AG04450 (cell line): Measurements from ENCODE around the gene COA8. TPM values are rescaled to one million over a fixed set of nuclear protein-coding genes. Genes with fewer than 3 reads are reported as not detected.

Source experiments
- CTCF ChIA-PET: fragments of 300-600, 350-600 bp; formaldehyde crosslinking; extraction: SDS; loops from one replicate; lab custom pipeline; 2022; ENCODE audit warnings: antibody characterized with exemption, inconsistent platforms; lab: Charles Lee
- POLR2A ChIA-PET: fragments of 350-600 bp; formaldehyde crosslinking; extraction: SDS; loops from one replicate; lab custom pipeline; 2021; ENCODE audit warnings: antibody characterized with exemption, inconsistent platforms; lab: Yijun Ruan, JAX
- DNase-seq: peaks from one replicate; pipeline ENCODE4 v3.0.0-alpha.2; 2011; ENCODE audit warnings: low read depth, low spot score
- H3K27ac ChIP-seq: one replicate; pipeline ENCODE4 v1.5.1; 2012; ENCODE audit warnings: low read depth, low read length, control low read depth
- H3K27me3 ChIP-seq: one replicate; pipeline ENCODE4 v1.6.0; 2012; ENCODE audit warnings: low read length; ENCODE audit not compliant: control insufficient read depth, insufficient read depth
- H3K4me3 ChIP-seq: 2 replicates; pipeline ENCODE4 v1.5.1; 2011; ENCODE audit warnings: mild to moderate bottlenecking, low read depth, low read length, control low read depth
- H3K9me3 ChIP-seq: 2 replicates; pipeline ENCODE4 v1.5.1; 2012; ENCODE audit warnings: low read length; ENCODE audit not compliant: control insufficient read depth, insufficient read depth
- polyA plus RNA-seq: library from polyadenylated mRNA; depleted of rRNA; stranded (reverse); fragments of >200 nt; gene quantifications from 2 replicates; pipeline ENCODE4 v1.2.3, GENCODE V29; 2011
- TF ChIP-seq, protein P1 (sequence below): IDR thresholded peaks from 2 replicates; pipeline ENCODE4 v1.5.1; 2011; ENCODE audit warnings: low read depth, low read length, control low read depth, inconsistent platforms

The COA8 gene
- polyA plus RNA-seq, 1 experiment = 29.8 TPM

DNA sequence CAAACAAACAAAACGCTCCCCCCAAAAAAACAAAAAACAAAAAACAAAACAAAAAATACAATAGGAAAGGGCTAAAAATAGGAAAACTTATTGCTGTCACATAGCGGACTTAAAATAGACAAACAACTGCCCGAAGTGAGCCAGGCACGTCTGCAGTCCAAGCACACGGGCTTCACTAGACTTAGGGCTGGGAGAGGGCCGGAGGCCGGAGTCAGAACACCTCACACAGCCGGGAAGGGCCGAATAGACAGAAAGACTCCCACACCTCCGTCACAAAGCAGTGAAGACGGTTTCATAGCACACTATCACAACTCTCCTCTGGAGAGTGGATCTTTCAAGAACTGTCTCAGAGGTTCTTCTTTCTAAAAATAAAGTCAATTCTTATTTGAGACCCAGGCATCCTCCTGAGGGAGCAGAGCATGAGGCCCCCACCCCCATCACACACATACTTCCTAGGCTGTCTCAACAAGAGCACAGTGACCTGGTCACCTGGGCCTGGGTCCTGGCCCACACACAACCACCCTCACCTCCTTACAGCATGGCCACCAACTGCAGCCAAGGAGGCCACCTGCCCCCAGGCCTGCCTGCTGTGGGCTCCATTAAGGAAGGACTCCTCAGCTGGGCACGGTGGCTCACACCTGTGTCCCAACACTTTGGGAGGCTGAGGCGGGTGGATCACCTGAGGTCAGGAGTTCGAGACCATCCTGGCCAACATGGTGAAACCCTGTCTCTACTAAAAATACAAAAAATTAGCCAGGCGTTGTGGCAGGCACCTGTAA is 7.0 kb upstream of the COA8 start:
- ChIA-PET POLR2A (no interaction called here), CTCF (interaction anchor here (1.2 to 4.1 kb wide), 2 partner anchors 8 to 9 kb away, joined by 3 to 22 read pairs; no protein-coding TSS in a partner anchor)
- TF ChIP-seq, protein P1, sequence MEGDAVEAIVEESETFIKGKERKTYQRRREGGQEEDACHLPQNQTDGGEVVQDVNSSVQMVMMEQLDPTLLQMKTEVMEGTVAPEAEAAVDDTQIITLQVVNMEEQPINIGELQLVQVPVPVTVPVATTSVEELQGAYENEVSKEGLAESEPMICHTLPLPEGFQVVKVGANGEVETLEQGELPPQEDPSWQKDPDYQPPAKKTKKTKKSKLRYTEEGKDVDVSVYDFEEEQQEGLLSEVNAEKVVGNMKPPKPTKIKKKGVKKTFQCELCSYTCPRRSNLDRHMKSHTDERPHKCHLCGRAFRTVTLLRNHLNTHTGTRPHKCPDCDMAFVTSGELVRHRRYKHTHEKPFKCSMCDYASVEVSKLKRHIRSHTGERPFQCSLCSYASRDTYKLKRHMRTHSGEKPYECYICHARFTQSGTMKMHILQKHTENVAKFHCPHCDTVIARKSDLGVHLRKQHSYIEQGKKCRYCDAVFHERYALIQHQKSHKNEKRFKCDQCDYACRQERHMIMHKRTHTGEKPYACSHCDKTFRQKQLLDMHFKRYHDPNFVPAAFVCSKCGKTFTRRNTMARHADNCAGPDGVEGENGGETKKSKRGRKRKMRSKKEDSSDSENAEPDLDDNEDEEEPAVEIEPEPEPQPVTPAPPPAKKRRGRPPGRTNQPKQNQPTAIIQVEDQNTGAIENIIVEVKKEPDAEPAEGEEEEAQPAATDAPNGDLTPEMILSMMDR = no peak
- Histone ChIP-seq H3K9me3 (no peaks in the 10 kb centered on the region; the same call in 1 of the 2 replicates), H3K27me3 (no peaks in the 10 kb centered on the region), H3K4me3 (no peak overlapping the region), H3K27ac (no peak overlapping the region)
- DNase-seq = no peak

DNA sequence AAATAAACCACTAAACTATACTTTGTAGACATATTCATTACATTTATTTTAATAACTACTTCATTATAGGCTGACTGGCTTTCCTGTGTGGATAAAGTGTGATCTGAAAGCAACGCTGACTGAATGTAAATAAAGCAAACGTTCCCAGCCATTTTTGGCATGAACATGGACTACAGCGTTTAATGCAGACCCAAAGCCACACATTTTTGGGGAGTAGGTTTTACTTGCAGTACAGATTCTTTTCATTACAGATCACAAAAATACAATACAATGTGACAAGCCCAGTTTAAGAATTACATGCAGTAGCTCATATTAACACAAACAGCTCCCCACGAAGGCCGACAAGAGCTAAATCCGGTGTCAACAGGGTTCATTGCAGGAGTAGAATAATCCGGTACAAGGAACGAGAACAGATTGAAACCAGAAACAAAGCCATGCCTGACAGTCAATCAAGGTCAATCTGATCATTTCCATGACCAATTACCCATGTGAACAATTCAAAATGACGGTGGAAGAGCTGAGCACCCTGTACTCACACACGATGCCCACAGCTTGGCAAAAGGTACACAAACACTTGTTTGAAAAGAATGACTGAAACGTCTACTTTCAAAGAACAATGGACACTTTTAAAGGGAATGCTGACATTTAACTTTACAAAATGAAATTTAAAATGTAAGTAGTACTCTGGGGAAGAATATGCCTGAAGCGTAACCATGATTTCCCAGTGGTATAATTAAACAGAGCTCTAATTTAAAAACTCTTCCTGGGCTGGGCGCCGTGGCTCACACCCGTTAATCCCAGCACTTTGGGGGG is 5.6 kb upstream of the COA8 start:
- ChIA-PET POLR2A (no interaction called here), CTCF (interaction anchor here (1.0 to 4.1 kb wide), 2 partner anchors 9 to 39 kb away, joined by 4 to 22 read pairs; no protein-coding TSS in a partner anchor)
- TF ChIP-seq, protein P1 = no peak
- H3K27me3 ChIP-seq = no peaks in the 10 kb centered on the region
- no peak overlapping the region for H3K4me3 ChIP-seq
- no peak overlapping the region for H3K27ac ChIP-seq
- H3K9me3 ChIP-seq = no peaks in the 10 kb centered on the region; the same call in 1 of the 2 replicates
- DNase-seq = no peak

DNA sequence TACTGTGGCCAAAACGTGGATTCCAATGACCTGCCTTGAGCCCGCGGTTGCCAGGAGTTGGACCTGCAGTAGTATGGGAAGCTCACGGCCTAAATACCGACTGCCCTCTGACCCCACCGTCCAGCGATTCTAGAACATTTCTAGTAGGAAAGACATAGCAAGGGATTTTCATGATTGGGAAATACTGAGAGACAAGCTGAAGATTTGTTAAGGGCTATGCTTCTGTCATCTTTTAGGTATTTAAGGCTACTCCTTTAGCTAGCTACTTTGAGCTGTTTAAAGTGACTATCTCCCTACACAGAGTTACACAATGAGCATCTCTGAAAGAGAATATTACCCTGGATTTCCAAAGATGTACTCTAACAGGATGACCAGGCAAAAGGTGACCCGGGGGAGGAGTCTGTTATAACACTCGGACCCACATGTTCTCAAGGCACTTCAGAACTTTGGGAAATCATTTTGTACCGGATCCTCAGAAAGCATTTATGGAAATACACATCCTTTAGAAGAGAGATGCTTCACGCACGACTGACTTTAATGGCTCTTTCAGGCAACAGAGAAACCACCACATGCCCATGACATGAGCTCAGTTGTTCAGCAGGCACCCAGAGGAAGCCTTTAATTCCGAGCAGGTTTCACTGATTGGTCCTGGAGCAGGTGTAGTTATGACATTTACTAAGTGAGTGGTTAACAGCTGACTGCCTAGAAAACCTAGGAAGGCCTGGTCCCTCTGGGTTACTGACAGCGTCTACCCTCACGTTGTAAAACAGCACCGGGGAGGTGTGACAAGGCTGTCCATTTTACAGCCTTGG is 4.5 kb upstream of the COA8 start:
- no peaks in the 10 kb centered on the region for H3K27me3 ChIP-seq
- no peak overlapping the region for H3K4me3 ChIP-seq
- CTCF ChIA-PET = interaction anchor here (0.7 to 4.1 kb wide), 3 partner anchors 10 to 169 kb away, joined by 4 to 22 read pairs (median 6); no protein-coding TSS in a partner anchor
- peaks cover 4% of the 10 kb centered on the region; the same call in 1 of the 2 replicates for H3K9me3 ChIP-seq
- no peak for DNase-seq
- TF ChIP-seq, protein P1 = no peak
- H3K27ac ChIP-seq = peak overlapping the region; percentile 42
- POLR2A ChIA-PET = interaction anchor here (1.2 kb wide), 1 partner anchor 30 kb away, joined by 3 read pairs; no protein-coding TSS in a partner anchor

DNA sequence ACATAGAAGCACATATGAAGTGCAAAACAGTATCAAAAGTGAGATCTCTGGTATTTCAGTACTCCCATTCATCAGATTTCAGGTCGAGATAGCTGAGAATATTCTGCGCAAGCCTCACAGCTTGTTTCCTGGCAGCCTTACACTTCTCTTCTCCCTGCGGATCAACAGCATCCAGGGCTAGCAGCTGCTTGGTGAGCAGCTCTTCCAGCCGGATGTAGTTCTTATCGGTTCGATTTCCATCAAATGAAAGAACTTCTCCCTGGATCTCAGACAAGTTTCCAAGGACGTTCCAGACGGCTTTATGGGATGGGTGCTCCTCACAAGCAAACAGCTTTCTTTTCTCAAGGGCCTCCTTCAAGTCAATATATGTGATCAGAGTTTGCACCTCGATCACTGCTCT is 3.0 kb upstream of the COA8 start:
- Histone ChIP-seq H3K27ac (no peak overlapping the region), H3K4me3 (no peak overlapping the region), H3K9me3 (peaks cover 4% of the 10 kb centered on the region; the same call in 1 of the 2 replicates), H3K27me3 (no peaks in the 10 kb centered on the region)
- POLR2A ChIA-PET = no interaction called here
- CTCF ChIA-PET = interaction anchor here (0.7 to 4.1 kb wide), 2 partner anchors 12 to 60 kb away, joined by 3 to 22 read pairs; no protein-coding TSS in a partner anchor
- TF ChIP-seq, protein P1 = no peak
- no peak for DNase-seq
